HepG2 (cell line): ENCODE measurements around the gene VASH2. TPM values are rescaled to one million over a fixed set of nuclear protein-coding genes. Genes with fewer than 3 reads are reported as not detected.

Source experiments
- ATAC-seq: fragments of 200-7000 bp; cut with Tn5 transposase; 3 replicates; pipeline ENCODE4 v1.9.1; 2020; ENCODE audit warnings: mild to moderate bottlenecking, moderate library complexity
- BruUV-seq: library from RNA; stranded (reverse); fragments of 400-500 nt; replicated peaks from 2 replicates; lab custom pipeline; 2021; lab: Mats Ljungman, UMichigan
- CTCF ChIA-PET: fragments of 300-600 bp; formaldehyde crosslinking; extraction: SDS; loops from one replicate; lab custom pipeline; 2021; ENCODE audit warnings: low total read pairs, inconsistent platforms, low intra/inter-chr PET ratio; lab: Yijun Ruan, JAX
- POLR2A ChIA-PET: fragments of 350-600 bp; sonication (Branson Sonifier 250); formaldehyde crosslinking; loops from one replicate; lab custom pipeline; 2020; ENCODE audit warnings: antibody characterized with exemption, inconsistent platforms; lab: Yijun Ruan, JAX
- DNase-seq: peaks from one replicate; pipeline ENCODE4 v3.0.0-alpha.2; 2015; ENCODE audit warnings: low spot score
- FAIRE-seq: peaks from 3 replicates; lab custom pipeline; 2011; peaks lifted over from hg19 to GRCh38; lab: Jason Lieb, UNC
- H2AFZ ChIP-seq: one replicate; pipeline ENCODE4 v1.6.1; 2011; ENCODE audit warnings: low read length, inconsistent platforms
- H3K27ac ChIP-seq: fragments of 300-600 bp; 3 replicates; pipeline ENCODE4 v1.8.0; 2011; ENCODE audit warnings: mixed run types, mild to moderate bottlenecking, mixed read lengths, low read length, inconsistent platforms; ENCODE audit not compliant: insufficient read depth; ENCODE audit errors: extremely low read length
- H3K27me3 ChIP-seq, 2 experiments: fragments of 200-600 bp in 1 of 2; 2 replicates in 1 of 2; 3 replicates in 1 of 2; pipeline versions ENCODE4 v1.6.0 to v1.8.0; 2011; ENCODE audit warnings: low read length in 2 of 2, mild to moderate bottlenecking in 2 of 2, moderate library complexity in 2 of 2, inconsistent platforms in 1 of 2; ENCODE audit not compliant: insufficient read depth in 2 of 2, control insufficient read depth in 1 of 2
- H3K36me3 ChIP-seq, 2 experiments: fragments of 200-600 bp in 1 of 2; replicated peaks in 1 of 2; 2 replicates in 1 of 2; 3 replicates in 1 of 2; pipeline versions ENCODE4 v1.5.1 to v1.8.0; 2011; ENCODE audit warnings: low read length in 2 of 2, inconsistent platforms in 1 of 2; ENCODE audit not compliant: insufficient read depth in 2 of 2, control insufficient read depth in 1 of 2
- H3K4me1 ChIP-seq: 2 replicates; pipeline ENCODE4 v1.5.1; 2012; ENCODE audit warnings: low read length, inconsistent platforms; ENCODE audit not compliant: insufficient read depth
- H3K4me2 ChIP-seq: 2 replicates; pipeline ENCODE4 v1.6.0; 2011; ENCODE audit warnings: low read depth, low read length, inconsistent platforms
- H3K4me3 ChIP-seq, 3 experiments: fragments of 200-600 bp in 1 of 3; sonication (generic), shearing (Covaris generic) in 1 of 3; replicated peaks in 1 of 3; 2 replicates each; pipeline ENCODE4 v1.5.1; 2011 to 2016; ENCODE audit warnings: low read length in 3 of 3, inconsistent platforms in 2 of 3, low read depth in 2 of 3, mild to moderate bottlenecking in 2 of 3, control low read depth in 1 of 3, mixed read lengths in 1 of 3; ENCODE audit not compliant: insufficient read depth in 1 of 3
- H3K79me2 ChIP-seq: one replicate; pipeline ENCODE4 v1.6.1; 2011; ENCODE audit warnings: low read length, inconsistent platforms; ENCODE audit not compliant: insufficient read depth
- H3K9ac ChIP-seq: 2 replicates; pipeline ENCODE4 v1.6.0; 2011; ENCODE audit warnings: mild to moderate bottlenecking, low read depth, low read length, inconsistent platforms; ENCODE audit not compliant: insufficient read depth
- H3K9me3 ChIP-seq: 2 replicates; pipeline ENCODE4 v1.5.1; 2012; ENCODE audit warnings: mild to moderate bottlenecking, low read length
- H4K20me1 ChIP-seq: 2 replicates; pipeline ENCODE4 v1.6.0; 2011; ENCODE audit warnings: inconsistent platforms, mild to moderate bottlenecking, low read length, moderate library complexity; ENCODE audit not compliant: insufficient read depth
- AKNA ChIP-seq: sonication (generic); formaldehyde crosslinking; IDR thresholded peaks from 2 replicates; pipeline ENCODE4 v1.4.0; 2020; ENCODE audit warnings: missing genetic modification reagents, borderline replicate concordance
- CEBPB ChIP-seq: IDR thresholded peaks from 2 replicates; pipeline ENCODE4 v1.6.1; 2011; ENCODE audit warnings: low read depth, low read length, improper control_type of control experiment, borderline replicate concordance
- CEBPG ChIP-seq: IDR thresholded peaks from 2 replicates; pipeline ENCODE4 v1.6.1; 2016
- ZMYM4 ChIP-seq: sonication (generic); formaldehyde crosslinking; IDR thresholded peaks from 2 replicates; pipeline ENCODE4 v1.8.1; 2023; ENCODE audit warnings: mild to moderate bottlenecking, missing genetic modification reagents
- ZSCAN5A ChIP-seq: sonication (generic); formaldehyde crosslinking; IDR thresholded peaks from 2 replicates; pipeline ENCODE4 v1.8.0; 2022; ENCODE audit warnings: mild to moderate bottlenecking, missing genetic modification reagents, borderline replicate concordance
- WGBS: methylation state at CpG from one replicate; pipeline ENCODE4 v1.1.6; 2017; ENCODE audit warnings: low lambda C conversion rate; 5-methylcytosine and 5-hydroxymethylcytosine counted together
- in situ Hi-C: cut with HindIII; loops from 2 replicates; pipeline ENCODE4 v1.10.0; 2017; ENCODE audit warnings: low pct_unique_long_range_greater_than_20kb; ENCODE audit not compliant: extremely low pct_ligation_motif_present
- intact Hi-C: fragments of 100-400 bp; cut with micrococcal nuclease; formaldehyde crosslinking; loops from one replicate; pipeline ENCODE4 v1.10.0; 2022; ENCODE audit not compliant: unreplicated experiment
- polyA plus RNA-seq, 8 experiments: library from polyadenylated mRNA; depleted of rRNA in 3 of 8; stranded (reverse) in 7 of 8; unstranded in 1 of 8; fragments of >200 nt; fragmentation: Illumina TruSeq in 4 of 8; extraction: Trizol in 4 of 8; gene quantifications; 2 replicates each; pipeline versions ENCODE4 v1.2.1 to v1.2.3, GENCODE V29; 2011 to 2016; ENCODE audit warnings: low read depth in 4 of 8, missing spikeins in 1 of 8, mixed read lengths in 1 of 8; ENCODE audit not compliant: insufficient read depth in 1 of 8
- total RNA-seq, 5 experiments: library from RNA; depleted of rRNA; stranded (reverse); fragments of >200 nt; fragmentation: Illumina TruSeq; extraction: Trizol; gene quantifications; 2 replicates each; pipeline ENCODE4 v1.2.3, GENCODE V29; 2016; ENCODE audit warnings: low read depth in 1 of 5

VASH2 gene
- total and polyA plus RNA-seq, 2 of the 13 experiments (the other 11 are each of a cell fraction or from before 2014, with no cell fraction given): 0.44 to 1.00 TPM

GRCh38 chr1:212943393-212943710 is 7.0 kb upstream of the VASH2 start:
- H3K27ac ChIP-seq: no peak overlapping the region
- H3K4me2 ChIP-seq: peak overlapping the region; percentile 10; the same call in 1 of the 2 replicates
- DNase-seq: no peak
- H2AFZ ChIP-seq: no peak overlapping the region
- FAIRE-seq: peak; percentile 4
- POLR2A ChIA-PET: no interaction called here
- peak; percentile 48; the same call in 1 of the 2 replicates for TF ChIP-seq CEBPG (CRISPR knock-in tag)
- TF ChIP-seq ZMYM4 (CRISPR knock-in tag): peak; percentile 47; the same call in 1 of the 2 replicates
- TF ChIP-seq AKNA (CRISPR knock-in tag): no peak
- TF ChIP-seq ZSCAN5A: peak; percentile 88; the same call in 1 of the 2 replicates
- TF ChIP-seq CEBPB: 0 out of 2 replicates have a peak, but pooled peaks have one; percentile 21
- H4K20me1 ChIP-seq: no peaks in the 10 kb centered on the region
- ATAC-seq: no peak
- no peaks in the 10 kb centered on the region for H3K79me2 ChIP-seq
- peaks cover 16% of the 10 kb centered on the region for H3K4me1 ChIP-seq
- H3K9ac ChIP-seq: no peak overlapping the region
- WGBS: 51% methylated on average over 4 of the region's 4 CpGs
- H3K36me3 ChIP-seq: no peaks in the 10 kb centered on the region
- BruUV-seq: no TSS peak
- no peaks in the 10 kb centered on the region for H3K9me3 ChIP-seq
- H3K27me3 ChIP-seq: no peaks in the 10 kb centered on the region
- intact Hi-C loops (no loop called here), in situ Hi-C loops (no loop called here)
- CTCF ChIA-PET: no interaction called here
- no peak overlapping the region for H3K4me3 ChIP-seq
